Progenitor cell of endocrine pancreas (in vitro differentiated cells): Measurements from ENCODE around the gene NOS1. TPM values are rescaled to one million over a fixed set of nuclear protein-coding genes. Genes with fewer than 3 reads are reported as not detected.

Source experiments
- DNase-seq: peaks from one replicate; pipeline ENCODE4 v3.0.0; 2021; ENCODE audit warnings: low spot score; ENCODE audit not compliant: unreplicated experiment
- H3K27ac Mint-ChIP-seq: 2 replicates; pipeline ENCODE4 v1.8.0; 2021; ENCODE audit warnings: mild to moderate bottlenecking, moderate library complexity, mixed read lengths
- H3K27me3 Mint-ChIP-seq: 2 replicates; pipeline ENCODE4 v1.8.0; 2021; ENCODE audit warnings: mixed read lengths
- H3K36me3 Mint-ChIP-seq: 2 replicates; pipeline ENCODE4 v1.8.0; 2022; ENCODE audit warnings: mixed read lengths; ENCODE audit not compliant: insufficient read depth
- H3K4me1 Mint-ChIP-seq: 2 replicates; pipeline ENCODE4 v1.8.0; 2021; ENCODE audit warnings: low read depth, mixed read lengths
- H3K4me3 Mint-ChIP-seq: 2 replicates; pipeline ENCODE4 v1.8.0; 2021; ENCODE audit warnings: low read depth, mild to moderate bottlenecking, moderate library complexity, mixed read lengths
- H3K9me3 Mint-ChIP-seq: 2 replicates; pipeline ENCODE4 v1.8.0; 2021; ENCODE audit warnings: low read depth, mixed read lengths
- total RNA-seq: library from RNA; stranded (reverse); gene quantifications from 2 replicates; pipeline ENCODE4 v1.2.1, GENCODE V29; 2021
- TF ChIP-seq, protein P1 (sequence below): fragments of 200-600 bp; sonication (generic); IDR thresholded peaks from one replicate; pipeline ENCODE4 v1.5.0; 2021; ENCODE audit warnings: antibody characterized with exemption, mild to moderate bottlenecking; ENCODE audit not compliant: unreplicated experiment

Gene NOS1
- total RNA-seq, 1 donor from 2014 or later, result 0.48 TPM

DNA sequence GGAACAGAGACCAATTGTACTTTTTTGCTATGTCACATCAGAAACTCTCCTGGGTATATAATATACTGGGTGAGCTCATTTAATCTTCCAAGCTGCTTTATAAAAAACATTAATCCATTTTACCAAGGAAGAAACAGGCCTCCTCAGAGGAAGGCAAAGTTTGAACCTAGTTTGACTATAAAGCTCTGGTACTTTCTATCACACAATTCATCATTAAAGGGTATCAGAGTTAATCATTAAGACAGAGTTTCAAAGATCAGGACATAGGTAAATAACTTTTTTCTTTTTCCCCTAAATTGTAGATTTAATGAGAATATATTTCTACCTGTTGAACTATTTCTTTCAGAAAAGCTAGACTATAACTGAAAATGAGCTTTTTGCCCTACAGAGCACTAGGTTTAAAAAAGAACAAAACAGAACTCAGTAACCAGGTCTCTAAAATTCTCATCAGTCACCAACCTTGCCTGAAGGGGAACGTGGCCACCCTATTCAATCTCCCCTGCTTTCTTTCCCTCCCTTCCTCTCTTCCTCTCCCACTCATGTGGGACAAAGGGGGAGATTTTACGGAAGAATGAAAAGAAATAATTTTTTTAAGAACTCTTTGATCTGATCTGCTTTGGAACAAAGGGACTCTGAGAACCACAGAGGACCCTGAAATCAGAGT is 189.8 kb downstream of the NOS1 start:
- Mint-ChIP-seq H3K36me3 (peaks cover 46% of the 10 kb centered on the region), H3K27ac (peak overlapping the region; percentile 76), H3K4me1 (peaks cover 9% of the 10 kb centered on the region), H3K4me3 (no peak overlapping the region), H3K9me3 (no peaks in the 10 kb centered on the region), H3K27me3 (no peaks in the 10 kb centered on the region)
- TF ChIP-seq, protein P1, sequence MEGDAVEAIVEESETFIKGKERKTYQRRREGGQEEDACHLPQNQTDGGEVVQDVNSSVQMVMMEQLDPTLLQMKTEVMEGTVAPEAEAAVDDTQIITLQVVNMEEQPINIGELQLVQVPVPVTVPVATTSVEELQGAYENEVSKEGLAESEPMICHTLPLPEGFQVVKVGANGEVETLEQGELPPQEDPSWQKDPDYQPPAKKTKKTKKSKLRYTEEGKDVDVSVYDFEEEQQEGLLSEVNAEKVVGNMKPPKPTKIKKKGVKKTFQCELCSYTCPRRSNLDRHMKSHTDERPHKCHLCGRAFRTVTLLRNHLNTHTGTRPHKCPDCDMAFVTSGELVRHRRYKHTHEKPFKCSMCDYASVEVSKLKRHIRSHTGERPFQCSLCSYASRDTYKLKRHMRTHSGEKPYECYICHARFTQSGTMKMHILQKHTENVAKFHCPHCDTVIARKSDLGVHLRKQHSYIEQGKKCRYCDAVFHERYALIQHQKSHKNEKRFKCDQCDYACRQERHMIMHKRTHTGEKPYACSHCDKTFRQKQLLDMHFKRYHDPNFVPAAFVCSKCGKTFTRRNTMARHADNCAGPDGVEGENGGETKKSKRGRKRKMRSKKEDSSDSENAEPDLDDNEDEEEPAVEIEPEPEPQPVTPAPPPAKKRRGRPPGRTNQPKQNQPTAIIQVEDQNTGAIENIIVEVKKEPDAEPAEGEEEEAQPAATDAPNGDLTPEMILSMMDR, result no peak
- DNase-seq, result no peak

DNA sequence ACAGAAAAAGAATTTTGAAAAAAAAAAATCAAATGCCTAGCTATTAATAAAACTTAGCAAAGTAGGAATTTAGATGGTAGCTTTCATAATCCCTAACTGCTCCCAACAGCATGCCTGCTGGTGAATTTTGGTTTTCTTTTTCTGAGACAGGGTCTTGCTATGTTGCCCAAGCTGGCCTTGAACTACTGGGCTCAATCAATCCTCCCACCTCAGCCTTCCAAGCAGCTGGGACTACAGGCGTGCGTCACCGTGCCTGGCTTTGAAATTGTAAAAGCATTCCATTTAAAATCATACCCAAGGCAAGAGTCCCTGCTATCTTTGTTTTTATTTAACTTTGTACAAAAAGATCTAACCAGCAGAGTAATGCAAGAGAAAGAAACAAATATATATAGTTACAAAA is 191.9 kb downstream of the NOS1 start:
- Mint-ChIP-seq H3K4me1 (peaks cover 9% of the 10 kb centered on the region), H3K27ac (no peak overlapping the region), H3K9me3 (no peaks in the 10 kb centered on the region), H3K36me3 (peaks cover 41% of the 10 kb centered on the region), H3K4me3 (no peak overlapping the region), H3K27me3 (no peaks in the 10 kb centered on the region)
- TF ChIP-seq, protein P1, result no peak
- DNase-seq, result no peak

DNA sequence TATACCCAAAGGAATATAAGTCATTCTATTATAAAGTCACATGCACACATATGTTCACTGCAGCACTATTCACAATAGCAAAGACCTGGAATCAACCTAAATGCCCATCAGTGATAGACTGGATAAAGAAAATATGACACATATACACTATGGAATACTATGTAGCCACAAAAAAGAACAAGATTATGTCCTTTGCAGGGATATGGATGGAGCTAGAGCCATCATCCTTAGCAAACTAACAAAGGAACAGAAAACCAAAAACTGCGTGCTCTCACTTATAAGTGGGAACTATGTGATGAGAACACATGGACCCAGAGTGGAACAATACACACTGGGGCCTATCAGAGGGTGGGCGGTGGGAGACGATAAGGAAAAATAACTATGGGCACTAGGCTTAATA is 192.4 kb downstream of the NOS1 start:
- peaks cover 9% of the 10 kb centered on the region for H3K4me1 Mint-ChIP-seq
- no peak overlapping the region for H3K4me3 Mint-ChIP-seq
- TF ChIP-seq, protein P1, result no peak
- peaks cover 37% of the 10 kb centered on the region for H3K36me3 Mint-ChIP-seq
- H3K27me3 Mint-ChIP-seq, result no peaks in the 10 kb centered on the region
- no peak for DNase-seq
- no peaks in the 10 kb centered on the region for H3K9me3 Mint-ChIP-seq
- no peak overlapping the region for H3K27ac Mint-ChIP-seq

DNA sequence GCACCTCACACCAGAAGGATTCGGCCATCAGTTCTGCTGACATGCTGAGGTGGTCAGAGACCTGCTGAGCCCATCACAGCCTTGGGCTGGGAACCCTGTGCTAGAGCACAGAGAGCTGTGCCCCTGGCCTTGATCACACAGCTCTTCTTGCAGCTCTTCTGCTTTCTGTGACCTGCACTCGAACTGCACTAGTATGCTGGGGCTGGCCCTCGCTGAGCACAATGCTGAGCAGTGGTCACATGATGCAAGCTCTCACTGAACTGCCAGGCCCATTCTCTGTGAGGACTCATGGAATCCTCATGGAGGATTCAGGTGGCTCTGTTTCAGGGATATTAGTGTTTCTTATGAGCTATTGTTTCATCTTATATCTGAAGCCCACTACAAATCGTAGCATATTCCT is 193.7 kb downstream of the NOS1 start:
- Mint-ChIP-seq H3K27me3 (no peaks in the 10 kb centered on the region), H3K4me1 (peaks cover 9% of the 10 kb centered on the region), H3K9me3 (no peaks in the 10 kb centered on the region), H3K4me3 (no peak overlapping the region), H3K36me3 (peaks cover 37% of the 10 kb centered on the region), H3K27ac (peak overlapping the region; percentile 10)
- TF ChIP-seq, protein P1, result no peak
- no peak for DNase-seq

DNA sequence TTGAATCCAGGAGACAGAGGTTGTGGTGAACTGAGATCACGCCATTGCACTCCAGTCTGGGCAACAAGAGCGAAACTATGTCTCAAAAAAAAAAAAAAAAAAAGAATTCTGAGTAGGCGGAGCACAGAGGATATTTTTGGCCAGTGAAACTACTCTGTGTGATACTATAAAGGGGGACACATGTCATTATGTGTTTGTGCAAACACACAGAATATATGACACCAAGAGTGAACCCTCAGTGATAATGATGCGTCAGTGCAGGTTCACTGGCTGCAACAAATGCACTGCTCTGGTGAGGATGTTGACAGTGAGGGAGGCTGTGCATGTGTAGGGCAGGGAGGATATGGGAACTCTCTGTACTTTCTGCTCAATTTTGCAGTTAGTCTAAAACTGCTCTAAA is 195.3 kb downstream of the NOS1 start:
- H3K27ac Mint-ChIP-seq, result no peak overlapping the region
- no peaks in the 10 kb centered on the region for H3K4me1 Mint-ChIP-seq
- H3K4me3 Mint-ChIP-seq, result no peak overlapping the region
- H3K36me3 Mint-ChIP-seq, result peaks cover 35% of the 10 kb centered on the region
- no peak for DNase-seq
- H3K9me3 Mint-ChIP-seq, result no peaks in the 10 kb centered on the region
- TF ChIP-seq, protein P1, result no peak
- no peaks in the 10 kb centered on the region for H3K27me3 Mint-ChIP-seq
